ENCODE data around the gene BMP6.

Gene BMP6

DNA sequence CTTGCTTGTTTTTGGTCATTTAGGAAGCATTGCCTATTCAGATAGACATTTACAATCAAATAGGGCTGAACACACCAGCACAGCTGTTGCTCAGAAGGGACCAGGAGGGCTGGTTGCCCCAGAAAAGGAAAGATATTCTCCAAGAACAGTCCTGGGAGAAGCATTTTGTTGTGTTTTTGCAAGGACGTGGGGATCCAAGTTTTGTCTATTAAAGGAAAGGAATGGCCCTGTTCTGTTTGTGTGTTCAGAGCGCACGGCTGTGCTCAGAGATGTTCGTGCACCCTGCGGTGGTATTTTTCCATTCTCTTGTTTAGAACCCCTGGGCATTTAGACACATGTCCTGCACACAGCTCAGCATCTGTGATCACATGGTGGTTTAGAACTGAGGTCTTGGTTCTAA lies 102.2 kb downstream of the BMP6 start:
- no peak for DNase-seq (ENCODE audit: low spot score)

DNA sequence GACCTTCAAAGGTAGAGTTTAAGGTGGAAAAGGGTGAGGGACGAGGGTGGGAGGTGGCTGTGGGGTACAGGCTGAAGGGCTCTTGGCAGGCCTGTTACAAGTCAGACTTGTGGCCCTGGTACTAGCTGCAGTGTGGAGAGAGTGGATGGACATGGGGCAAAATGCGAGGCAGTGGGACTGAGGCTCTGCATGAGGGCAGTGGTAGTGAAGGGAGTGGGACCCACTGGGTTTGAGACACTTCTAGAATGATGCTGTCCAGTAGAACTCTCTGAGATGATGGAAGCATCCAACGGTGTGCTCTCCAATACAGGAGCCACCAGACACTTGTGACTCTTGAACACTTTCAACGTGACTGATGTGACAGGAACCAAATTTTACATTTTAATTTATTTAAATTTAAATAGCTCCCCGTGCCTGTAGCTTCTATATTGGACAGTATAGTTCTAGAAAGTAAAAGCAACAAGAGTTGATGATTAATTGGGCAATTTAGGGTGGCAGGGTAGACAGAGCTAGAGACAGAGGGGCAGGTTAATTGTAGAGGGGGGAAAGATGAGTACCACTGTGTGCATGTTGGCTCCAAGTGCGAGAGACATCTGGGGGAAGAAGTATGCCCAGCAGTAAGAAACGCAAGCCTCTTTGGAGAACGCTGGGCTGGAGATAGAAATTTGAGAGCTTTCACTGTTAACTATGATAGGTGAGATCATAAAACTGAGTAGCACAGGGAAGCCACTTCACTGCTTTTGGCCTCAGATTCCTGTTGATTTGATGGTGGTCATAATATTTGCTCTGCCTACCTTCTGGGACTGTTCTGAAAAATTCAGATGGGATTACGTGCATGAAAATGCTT lies 107.2 kb downstream of the BMP6 start:
- DNase-seq (ENCODE audit: low spot score) = no peak

DNA sequence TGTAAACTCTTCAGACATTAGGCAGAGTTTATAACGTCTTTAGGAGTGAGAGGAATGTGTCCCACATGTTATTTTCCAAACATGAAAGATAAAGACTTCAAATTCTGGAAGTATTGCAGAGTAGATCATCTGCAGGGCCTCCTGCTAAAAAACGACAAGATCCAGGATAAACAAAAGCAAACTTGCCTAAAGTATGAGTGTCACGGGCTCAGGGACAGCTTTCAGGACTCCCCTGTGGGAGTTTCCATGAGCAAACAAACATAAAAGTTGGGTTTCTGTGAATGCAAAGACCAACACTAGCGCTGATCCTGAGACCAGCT lies 107.8 kb downstream of the BMP6 start:
- no peak for DNase-seq (ENCODE audit: low spot score)

DNA sequence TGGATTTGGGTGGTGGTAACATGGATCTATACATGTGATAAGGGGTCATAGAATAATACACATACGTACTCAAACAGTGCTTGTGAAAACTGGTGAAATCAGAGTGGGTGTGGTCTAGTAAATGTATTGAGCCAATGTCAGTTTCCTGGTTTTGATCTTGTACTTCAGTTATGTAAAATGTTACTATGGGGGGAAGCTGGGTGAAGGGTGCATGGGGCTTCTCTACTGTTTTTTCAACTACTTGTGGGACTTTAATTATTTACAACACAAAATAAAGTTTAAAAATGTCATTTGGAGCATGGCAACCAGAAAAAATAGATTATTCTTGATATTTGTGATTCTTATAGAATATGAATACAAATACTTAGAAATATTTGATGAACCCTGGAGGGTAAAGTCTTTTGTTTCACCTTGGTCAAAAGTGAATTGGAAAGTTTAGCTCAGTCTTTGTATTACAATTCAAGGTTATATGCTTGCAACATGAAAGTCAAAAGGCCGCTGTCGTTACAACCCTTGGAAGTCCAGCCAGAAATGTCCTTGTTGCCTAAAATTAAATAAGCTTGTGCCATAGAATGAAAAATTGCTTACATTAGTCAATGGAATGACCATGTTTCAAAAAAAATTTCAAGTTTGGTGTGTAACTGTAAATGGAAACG lies 110.6 kb downstream of the BMP6 start:
- DNase-seq (ENCODE audit: low spot score) = no peak

DNA sequence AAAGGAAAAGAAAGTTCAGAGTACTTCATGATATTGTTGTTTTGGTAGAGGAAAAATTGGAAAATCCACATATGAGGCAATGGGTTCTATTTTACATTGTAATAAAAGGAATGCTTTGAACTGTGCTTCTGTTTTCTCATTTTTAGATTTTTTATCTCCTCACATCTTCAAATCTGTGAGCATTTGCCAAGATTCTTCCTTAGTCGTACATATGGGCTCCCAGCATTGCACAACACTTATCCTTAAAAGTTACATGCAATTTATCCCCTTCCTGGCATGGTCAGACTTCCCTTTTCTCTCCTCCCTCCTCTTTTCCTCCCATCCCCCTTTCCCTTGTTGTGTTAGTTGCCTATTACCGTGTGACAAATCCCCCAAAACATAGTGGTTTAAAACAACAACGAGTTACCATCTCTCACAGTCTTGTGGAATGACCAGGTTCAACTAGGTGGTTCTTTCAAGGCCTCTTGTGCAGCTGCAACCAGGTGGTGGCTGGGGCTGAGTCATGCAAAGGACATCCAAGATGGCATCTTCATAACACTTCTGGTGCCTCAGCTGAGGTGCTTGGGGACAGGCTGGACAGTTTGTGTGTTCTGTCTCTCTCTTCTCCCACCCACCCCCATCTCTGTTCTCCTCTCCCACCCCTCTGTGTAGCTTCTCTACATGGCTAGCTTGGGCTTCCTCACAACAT lies 116.0 kb downstream of the BMP6 start:
- no peak for DNase-seq (ENCODE audit: low spot score)

DNA sequence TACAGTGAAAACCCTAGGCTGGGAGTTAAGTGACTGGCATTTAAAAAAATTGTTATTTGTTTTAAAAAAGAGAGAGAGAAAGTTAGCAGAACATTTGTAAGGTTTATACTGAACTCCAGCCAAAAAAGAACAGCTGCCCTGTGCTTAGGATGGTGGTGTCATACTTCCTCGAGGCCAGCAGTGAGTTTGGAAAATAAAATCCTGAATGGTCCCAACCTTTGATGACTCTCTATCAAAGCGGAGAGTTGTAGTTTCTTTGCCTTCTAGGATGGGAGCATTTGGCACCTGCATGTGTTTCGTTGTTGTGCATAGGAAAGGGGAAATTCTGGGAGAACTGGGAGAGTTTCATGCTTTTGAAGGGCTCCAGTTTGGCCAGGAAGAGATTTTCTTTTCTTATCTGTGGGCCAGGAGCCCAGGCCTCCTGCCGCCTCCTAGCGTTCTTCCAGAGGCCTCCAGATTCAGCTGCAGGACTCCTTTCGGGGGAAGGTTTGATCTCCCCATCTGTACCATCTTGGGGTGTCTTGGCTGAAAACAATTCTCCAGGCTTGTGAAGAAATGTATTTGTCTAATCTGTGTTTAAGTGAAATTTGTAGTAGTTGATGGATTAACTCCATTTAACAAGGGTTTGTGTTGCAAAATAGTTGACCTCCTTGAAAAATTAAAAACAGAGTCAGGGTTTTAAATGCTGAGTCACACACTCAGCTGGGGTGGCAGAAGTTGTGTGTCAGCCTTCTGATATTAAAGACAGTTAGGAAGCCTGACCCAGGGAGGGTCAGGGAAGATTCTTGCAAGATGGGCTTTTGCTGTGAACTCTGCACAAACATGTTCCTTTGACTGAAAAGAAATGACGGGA lies 121.3 kb downstream of the BMP6 start:
- no peak for DNase-seq (ENCODE audit: low spot score)

DNA sequence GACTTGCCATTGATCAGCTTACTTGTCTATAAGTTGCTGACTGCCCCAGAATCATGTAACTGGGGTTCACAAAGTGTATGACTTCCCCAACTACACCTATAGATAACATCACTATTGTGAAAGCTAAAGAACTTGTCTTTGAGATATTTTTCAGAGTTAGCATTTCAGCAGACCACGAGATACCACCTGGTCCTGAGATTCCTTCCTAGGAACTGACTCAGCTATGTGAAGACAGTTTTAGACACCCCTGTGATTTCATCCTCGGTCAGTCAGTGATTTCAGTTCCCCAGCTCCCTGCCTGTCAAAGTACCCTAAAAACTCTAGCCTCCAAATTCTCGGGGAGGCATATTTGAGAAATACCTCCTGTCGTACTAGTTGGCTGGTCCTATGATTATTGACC lies 122.3 kb downstream of the BMP6 start:
- no peak for DNase-seq (ENCODE audit: low spot score)

DNA sequence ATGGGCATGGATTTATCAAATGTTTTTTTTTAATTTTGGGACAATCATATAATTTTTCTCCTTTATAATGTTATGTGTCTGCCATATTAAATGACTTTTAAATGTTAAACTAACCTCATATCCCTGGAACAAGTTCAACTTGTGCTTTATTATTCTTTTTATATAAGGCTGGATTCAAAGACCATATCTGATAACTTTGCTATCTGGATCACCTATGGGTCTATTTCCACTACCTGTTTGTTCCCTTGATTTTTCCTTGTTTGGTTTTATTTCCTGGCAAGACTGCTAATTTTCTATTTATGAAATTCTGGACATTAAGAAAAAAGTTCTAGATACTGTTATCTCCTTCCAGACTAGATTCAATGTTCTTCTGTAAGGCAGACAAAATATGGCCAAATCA lies 125.9 kb downstream of the BMP6 start:
- no peak for DNase-seq (ENCODE audit: low spot score)

DNA sequence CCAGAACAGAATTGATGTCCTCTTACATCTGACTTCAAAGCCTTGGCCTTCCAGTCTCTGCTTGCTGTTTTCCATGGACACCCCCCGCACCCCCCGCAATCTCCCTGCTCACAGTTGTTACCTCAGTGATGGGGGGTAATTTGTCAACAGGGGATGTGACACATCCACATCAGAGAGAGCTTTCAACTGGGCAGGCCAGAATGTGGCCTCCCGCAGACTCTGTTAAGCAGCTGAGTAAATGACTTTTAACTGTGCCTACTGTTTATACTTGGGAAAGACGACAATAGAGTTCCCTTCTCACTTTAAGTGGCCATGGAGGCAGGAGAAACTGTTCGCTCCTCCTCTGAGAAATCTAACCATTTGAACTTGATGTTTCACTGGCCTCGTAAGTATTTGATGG lies 133.7 kb downstream of the BMP6 start:
- DNase-seq (ENCODE audit: low spot score) = no peak

DNA sequence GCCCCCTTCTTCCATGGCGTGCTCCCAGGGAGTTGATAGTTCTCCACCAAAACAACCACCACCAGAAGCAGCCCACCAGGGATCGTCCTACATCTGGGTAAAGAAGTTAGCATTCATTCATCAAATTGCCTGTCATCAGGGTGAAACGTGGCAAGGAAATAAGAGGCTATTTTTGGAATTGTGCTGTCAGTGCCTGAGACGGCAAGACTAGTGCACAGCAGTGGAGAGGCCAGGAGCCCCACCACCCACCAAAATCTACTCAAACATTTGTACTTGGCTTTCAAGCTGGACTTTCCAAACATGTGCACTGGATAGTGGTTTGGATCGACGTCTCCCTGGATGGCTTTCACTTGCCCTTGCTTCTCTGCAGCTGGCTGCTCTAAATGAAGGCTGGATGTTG lies 139.9 kb downstream of the BMP6 start:
- DNase-seq (ENCODE audit: low spot score) = no peak

DNA sequence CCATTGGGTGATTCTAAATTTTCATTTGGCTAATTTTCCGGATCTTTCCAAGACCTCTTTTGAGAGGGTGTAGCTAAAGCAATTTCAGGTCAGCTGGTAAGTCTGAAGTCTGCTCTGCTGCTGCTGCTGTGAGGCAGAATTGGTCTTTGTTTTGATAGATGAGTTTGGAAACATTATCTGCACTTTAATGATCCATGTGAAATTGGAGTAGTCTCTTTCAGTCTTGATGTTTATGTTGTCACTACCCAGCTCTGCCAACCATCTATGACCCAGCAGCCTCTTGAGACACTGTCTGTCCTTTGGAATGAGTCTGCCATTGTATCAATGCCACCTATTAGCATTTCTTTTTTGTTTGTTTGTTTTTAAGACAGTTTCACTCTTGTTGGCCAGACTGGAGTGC lies 140.6 kb downstream of the BMP6 start:
- DNase-seq (ENCODE audit: low spot score) = no peak

DNA sequence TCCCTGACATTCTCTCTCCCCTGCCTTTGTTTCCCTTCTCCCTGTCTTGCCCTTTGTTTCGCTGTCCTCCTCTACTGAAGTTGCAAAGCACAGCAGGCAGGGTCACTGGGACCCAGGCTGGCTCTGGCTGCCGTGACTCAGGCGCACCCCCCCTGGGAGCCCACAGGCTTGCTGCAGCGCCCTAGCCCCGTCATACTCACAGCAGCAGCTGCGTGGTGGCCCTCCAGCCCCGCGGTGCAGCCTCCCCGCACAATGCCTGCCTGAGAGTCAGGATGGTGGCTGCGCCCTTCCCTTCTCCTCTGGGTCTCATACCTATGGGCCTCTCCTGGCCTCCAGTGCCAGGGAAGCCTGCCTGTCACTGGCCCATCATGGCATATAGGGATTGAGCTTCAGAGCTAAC lies 143.0 kb downstream of the BMP6 start:
- no peak for DNase-seq (ENCODE audit: low spot score)

DNA sequence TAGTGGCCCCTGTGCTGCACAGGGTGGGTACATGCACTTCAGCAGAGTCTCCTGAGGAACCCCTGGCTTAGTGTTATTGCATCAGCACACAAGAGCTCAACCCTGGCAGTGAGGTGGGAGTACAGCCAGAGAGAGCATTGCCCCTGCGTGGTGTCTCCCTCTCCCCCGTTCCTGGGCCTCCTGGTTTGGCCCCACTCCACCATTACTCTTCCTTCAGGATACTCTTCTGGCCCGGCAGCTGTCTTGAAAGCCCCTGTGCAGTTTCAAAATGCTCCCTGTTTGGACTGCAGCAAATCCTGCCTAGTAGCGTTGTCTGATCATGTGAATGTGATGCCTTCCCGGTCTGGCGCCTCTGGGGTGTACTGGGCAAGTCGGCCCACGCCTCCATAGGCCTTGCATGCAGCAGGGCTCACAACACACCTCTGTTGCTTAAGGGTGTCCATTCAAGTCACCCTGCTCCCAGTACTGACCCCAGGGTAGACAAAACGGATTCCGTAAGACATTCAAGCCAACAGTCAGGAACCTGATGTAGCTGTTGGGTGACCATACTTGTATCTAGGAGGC lies 152.6 kb downstream of the BMP6 start:
- DNase-seq (ENCODE audit: low spot score) = no peak

DNA sequence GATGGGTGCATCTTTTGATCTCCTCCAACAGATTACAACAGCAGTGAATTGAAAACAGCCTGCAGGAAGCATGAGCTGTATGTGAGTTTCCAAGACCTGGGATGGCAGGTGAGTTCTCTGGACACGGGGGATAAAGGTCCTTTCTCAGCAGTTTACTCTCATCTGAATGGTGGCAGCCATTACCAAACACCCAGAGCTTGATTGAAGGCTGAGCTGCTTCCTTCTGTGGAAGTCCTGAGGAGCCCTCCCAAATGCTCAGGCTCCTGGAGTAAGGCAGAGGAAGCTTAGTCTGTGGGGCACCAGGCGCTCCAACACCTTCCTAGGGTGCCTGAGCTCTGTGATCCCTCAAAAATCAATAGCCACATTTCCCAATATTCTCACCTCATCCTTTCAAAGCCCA lies 153.1 kb downstream of the BMP6 start:
- no peak for DNase-seq (ENCODE audit: low spot score)

DNA sequence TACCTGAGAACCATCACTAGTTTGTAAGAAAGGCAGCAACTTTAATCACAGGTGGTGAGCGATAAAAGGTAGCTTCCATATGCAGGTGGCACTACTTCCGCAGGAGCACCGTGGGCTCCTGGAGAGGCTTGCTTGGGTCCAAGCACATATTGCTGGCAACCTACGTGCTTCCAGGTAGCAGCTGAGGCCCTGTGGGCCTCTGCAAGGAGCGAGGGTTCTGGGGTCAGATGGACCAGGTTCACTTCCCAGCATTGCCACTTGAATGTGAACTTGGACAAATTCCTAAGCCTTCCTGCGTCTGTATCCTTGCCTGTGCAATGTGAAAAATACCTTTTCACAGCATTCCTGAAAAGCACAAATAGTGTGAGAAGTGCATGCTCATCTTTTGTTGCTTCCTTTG lies 153.7 kb downstream of the BMP6 start:
- no peak for DNase-seq (ENCODE audit: low spot score)

DNA sequence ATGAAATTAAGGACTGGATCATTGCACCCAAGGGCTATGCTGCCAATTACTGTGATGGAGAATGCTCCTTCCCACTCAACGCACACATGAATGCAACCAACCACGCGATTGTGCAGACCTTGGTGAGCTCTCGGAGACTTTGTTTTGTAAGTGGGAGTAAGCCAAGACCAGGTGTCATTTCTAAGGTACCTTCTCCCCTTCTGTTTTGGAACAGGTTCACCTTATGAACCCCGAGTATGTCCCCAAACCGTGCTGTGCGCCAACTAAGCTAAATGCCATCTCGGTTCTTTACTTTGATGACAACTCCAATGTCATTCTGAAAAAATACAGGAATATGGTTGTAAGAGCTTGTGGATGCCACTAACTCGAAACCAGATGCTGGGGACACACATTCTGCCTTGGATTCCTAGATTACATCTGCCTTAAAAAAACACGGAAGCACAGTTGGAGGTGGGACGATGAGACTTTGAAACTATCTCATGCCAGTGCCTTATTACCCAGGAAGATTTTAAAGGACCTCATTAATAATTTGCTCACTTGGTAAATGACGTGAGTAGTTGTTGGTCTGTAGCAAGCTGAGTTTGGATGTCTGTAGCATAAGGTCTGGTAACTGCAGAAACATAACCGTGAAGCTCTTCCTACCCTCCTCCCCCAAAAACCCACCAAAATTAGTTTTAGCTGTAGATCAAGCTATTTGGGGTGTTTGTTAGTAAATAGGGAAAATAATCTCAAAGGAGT lies 154.2 kb downstream of the BMP6 start:
- DNase-seq (ENCODE audit: low spot score) = no peak

DNA sequence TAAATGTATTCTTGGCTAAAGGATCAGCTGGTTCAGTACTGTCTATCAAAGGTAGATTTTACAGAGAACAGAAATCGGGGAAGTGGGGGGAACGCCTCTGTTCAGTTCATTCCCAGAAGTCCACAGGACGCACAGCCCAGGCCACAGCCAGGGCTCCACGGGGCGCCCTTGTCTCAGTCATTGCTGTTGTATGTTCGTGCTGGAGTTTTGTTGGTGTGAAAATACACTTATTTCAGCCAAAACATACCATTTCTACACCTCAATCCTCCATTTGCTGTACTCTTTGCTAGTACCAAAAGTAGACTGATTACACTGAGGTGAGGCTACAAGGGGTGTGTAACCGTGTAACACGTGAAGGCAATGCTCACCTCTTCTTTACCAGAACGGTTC lies 154.8 kb downstream of the BMP6 start:
- DNase-seq (ENCODE audit: low spot score) = no peak

DNA sequence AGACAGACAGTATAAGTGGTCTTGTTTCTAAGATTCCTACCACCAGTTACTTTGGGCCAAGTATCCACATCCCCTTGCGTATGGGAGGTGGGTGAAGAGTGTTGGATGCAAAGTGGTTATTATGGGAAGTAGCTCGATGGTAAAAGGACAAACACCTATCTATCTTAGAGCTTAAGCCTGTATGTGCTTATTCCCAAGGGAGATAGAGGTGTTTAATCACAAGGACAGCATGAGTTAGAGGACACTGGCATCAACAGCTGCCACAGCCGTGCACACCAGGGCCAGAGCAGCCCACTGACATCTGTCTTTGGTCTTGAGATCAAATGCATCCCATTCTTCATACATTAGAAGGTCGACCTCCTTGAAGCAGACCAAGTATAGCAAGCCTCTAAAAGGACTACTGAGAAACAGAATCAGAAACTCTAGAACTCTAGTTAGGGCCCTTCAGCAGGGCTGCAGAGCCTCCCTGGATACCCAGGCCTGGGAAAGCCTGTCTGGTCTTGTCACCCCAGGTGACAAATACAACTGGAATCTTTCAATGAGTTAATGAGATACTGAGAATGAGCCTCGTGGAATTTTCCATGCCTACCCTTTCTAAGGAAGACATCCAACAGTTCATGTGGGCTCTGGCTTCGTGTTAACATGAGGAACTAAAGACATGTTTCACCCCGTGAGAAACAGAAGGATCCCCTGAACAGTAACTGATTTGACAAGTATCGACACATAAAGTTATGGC lies 156.0 kb downstream of the BMP6 start:
- DNase-seq (ENCODE audit: low spot score) = no peak

DNA sequence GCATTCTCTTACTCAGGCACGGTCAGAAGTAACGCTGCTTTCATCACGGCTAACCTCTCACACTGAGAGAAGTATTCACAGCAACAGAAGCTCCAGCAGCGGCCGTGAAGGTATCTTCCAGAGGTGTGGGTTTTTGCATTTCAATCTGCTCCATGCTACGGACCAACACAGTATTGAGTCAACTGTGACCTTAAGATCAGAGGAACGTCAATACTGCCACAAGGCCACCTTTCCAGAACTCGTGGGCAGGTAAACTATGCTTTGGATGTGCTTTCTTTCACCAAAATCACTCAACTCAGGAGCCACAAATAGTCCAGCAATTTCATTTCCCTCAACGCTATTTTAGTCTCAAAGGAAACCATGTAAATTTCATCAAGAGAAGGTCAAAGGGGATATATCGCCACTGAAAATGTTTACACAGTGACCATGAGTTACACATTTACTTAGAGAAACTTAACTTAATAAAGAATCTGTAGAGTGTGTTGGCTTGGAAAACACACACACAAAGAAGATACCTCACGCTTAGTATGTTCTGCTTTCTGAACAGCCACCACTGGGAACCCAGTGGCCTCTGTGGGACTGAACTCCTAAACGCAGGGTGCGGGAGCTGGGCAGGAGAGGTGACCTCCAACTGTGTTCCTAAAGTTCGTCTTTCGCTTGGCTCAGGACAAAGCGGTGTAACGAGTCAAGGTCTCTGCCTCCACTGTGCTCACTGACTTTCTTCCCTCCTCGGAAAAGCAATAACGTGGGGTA lies 156.8 kb downstream of the BMP6 start:
- DNase-seq (ENCODE audit: low spot score) = no peak

DNA sequence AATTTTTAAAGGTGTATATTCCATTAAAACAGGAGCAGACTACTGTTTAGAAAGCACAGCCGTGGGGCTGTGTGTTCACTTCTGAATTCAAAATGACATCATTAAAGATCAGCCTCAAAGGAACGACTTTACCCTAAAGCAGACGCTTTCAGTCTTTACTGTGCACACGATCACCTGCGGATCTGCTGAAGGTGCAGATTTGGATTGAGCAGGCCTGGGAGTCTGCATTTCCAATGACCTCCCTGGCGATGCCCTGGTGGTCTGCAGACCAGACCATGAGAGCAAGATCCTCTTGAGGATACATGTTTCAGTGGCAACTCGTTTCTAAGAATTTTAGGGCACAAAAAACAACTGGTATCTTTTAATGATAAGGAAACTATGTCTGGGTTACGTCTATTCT lies 157.5 kb downstream of the BMP6 start:
- DNase-seq (ENCODE audit: low spot score) = no peak

Data from kidney capillary endothelial cell (primary cell).